DND-41 (cell line): ENCODE results near the gene RHOT1.

Source experiments
- CTCF ChIP-seq: IDR thresholded peaks from 2 replicates; pipeline ENCODE4 v1.5.1; 2012; ENCODE audit warnings: borderline replicate concordance, low read length, moderate library complexity, mild to moderate bottlenecking; ENCODE audit not compliant: poor library complexity, severe bottlenecking; ENCODE audit errors: extremely low read depth
- EZH2 ChIP-seq: IDR thresholded peaks from 3 replicates; pipeline ENCODE4 v1.6.1; 2012; ENCODE audit warnings: borderline replicate concordance, low read depth, mild to moderate bottlenecking, moderate library complexity, low read length, inconsistent platforms; ENCODE audit not compliant: severe bottlenecking

DNA sequence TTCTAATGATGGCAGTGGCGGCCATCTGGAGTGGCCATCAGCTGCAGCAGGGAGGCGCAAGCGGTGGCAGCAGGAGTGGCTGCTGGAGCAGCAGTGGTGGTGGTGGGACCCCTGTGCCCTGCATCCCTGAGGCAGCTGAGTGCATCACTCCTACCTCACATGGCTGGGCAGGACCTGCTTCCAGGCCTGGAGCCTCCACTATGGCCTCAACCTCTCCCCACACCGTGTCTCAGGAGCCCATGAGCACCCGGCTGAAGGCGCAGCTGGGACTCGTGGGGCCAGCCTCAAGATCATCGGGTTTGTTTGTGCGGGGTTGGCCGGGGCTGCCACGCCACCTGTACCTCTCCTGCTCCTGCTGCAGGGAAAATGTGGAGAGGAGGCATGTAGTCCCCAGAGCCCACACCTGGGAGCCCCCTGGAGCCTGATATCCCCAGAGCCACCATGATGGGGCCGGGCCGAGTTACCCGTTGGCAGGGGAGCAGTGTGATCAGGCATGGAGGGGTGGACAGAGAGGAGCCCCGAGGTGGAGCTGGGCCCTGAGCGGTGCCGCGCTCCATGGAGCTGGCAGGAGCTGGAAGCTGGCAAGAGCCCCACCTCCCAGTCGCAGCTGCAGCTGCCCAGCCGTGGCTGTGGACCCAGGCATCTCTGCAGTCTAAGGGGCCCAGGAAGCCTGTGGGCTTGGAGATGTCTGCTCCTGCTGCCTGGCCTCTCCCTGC lies 16.7 kb downstream of the RHOT1 start:
- TF ChIP-seq CTCF (no peak), EZH2 (no peak)
